GM21526 (cell line): ENCODE measurements around the gene SERPINA12.
A peak's percentile ranks its signal among the peaks of the same experiment; 100 is the strongest.
"Not testable (repeated sequence)": the region's sequence is repeated elsewhere in the genome, so short reads cannot be mapped to it uniquely, and the experiment has no call there.

Source experiments
- ATAC-seq: cut with Tn5 transposase; IDR thresholded peaks from one replicate; pipeline ENCODE4 v1.9.1; 2021; ENCODE audit warnings: moderate library complexity; ENCODE audit not compliant: unreplicated experiment, low FRiP score

Gene SERPINA12

GRCh38 chr14:94498215-94498614 is 11.1 kb downstream of the SERPINA12 start:
- ATAC-seq, result no peak

GRCh38 chr14:94494085-94494484 is 15.2 kb downstream of the SERPINA12 start:
- no peak for ATAC-seq

DNA sequence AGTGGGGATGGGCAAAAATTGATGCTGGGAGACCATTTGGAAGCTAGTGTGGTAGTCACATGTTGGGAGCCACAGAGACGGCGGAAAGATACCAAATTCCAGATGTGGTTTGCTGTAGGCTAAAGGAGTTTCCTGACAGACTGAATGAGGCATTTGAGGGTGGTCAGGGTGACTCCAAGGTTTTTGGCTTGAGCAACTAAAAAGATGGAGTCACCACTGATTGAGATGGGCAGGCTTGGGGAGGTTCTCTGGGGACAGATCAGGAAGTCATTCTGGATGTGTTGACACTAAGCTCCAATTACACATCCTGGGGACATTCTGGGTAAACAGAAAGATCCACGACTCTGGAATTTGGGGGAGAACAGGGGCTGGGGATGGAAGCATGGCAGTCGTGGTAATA is 17.8 kb downstream of the SERPINA12 start:
- ATAC-seq, result no peak

DNA sequence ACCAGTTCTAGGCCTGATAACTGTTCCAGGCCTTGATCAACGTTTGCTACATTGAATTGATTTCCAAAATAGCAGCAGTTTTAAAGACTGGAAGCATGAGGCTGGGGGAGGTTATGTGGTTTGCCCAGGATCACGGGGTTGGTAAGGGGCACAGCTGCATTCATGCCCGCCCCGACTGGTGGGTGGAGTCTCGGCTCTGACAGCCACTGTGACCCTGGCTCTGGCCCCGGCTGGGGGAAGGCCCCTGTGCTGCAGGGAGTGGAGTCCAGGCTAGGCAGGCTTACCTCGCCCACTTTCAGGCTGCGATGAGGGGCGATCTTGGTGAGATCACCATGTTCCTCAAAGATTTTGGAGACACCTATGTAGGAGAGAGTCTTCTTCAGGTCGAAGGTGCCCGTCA is 19.9 kb downstream of the SERPINA12 start:
- no peak for ATAC-seq

- no peak for ATAC-seq
Observed at GRCh38 chr14:94486883-94487282, 22.4 kb downstream of the SERPINA12 start.

DNA sequence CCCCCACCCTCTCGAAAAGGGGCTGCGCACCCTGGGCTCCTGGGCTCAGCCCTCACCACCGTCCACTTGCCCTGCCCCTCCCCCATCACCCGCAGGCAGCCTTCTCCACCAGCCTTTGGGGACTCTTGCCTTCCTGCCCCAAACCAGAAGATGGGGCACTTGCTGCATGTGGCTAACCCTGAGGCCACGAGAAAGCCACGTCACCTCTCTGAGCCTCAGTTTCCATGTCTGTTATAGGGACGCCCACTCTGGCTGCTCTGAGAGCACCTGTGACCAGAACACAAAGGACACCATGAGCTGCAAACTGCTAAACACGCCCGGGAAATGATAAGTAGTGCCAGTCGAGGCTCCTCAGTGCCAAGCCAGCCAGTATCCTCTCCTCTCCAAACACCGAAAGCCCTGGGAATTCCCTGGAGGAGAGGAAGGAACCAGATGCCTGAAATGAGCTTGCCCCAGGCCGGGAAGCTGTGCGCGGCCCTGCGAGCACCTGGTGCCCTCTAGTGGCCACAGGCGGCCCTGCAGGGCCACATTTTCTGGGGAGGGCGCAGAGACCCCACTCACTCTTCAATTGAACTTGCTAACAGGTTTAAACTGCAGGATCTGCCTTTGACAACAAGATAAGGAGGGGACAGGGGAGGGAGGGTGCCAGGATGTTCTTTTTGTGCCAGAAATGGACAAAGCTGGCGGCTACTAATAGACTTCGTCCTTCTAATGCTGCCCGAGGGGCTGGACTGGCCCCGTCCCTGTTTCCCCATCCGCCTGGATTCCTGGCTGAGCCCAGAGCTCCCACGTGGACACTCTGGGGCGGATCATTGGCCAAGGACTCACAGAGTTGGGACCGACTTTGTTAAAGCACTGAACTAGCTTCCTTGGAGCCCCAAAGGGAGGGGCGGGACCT is 23.1 kb downstream of the SERPINA12 start:
- peak; percentile 57 for ATAC-seq

DNA sequence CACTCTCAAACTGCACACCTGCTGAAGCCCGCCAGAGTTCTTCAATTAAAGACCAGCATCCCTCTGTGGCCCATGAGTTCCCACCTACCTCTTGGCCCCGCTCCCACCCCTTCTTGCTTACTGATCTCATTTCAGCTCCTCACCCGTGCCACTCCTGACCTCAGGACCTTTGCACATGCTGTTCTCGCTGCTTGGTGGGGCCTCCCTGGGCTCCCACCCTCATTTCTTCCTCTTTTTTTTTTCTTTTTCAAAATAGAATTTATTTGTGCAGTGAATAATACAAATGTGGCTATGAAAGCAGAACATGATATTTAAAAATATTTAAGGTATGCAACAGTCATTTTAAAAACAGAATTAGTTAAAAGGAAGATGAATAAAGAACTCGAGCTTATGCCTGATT is 24.8 kb downstream of the SERPINA12 start:
- no peak for ATAC-seq

DNA sequence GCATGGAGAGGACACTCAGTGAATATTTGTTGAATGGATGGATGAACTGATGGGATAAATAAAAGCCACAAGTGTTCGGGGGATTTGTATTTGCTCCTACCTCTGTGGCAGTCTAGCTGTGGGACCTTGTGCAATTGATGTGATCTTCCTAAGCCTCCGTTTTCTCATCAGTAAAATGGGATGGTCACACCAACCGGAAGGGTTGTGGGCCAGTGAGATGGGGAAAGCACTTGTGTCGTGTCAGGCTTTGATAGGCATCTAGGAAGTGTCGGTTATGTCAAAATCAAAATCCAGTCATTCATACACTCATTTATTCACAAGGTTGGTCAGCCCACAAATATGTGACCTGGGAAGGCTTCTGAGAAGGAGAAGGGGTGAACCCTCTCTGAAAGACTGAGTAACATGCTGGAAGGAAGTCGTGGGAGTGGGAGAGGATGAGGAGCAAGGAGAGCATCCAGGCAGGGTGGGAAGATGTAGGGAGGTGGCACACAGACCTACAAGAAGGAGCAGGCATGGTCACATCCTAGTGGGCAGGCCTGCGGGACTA is 25.5 kb downstream of the SERPINA12 start:
- ATAC-seq, result no peak

GRCh38 chr14:94483071-94483451 is 26.2 kb downstream of the SERPINA12 start:
- ATAC-seq, result no peak

DNA sequence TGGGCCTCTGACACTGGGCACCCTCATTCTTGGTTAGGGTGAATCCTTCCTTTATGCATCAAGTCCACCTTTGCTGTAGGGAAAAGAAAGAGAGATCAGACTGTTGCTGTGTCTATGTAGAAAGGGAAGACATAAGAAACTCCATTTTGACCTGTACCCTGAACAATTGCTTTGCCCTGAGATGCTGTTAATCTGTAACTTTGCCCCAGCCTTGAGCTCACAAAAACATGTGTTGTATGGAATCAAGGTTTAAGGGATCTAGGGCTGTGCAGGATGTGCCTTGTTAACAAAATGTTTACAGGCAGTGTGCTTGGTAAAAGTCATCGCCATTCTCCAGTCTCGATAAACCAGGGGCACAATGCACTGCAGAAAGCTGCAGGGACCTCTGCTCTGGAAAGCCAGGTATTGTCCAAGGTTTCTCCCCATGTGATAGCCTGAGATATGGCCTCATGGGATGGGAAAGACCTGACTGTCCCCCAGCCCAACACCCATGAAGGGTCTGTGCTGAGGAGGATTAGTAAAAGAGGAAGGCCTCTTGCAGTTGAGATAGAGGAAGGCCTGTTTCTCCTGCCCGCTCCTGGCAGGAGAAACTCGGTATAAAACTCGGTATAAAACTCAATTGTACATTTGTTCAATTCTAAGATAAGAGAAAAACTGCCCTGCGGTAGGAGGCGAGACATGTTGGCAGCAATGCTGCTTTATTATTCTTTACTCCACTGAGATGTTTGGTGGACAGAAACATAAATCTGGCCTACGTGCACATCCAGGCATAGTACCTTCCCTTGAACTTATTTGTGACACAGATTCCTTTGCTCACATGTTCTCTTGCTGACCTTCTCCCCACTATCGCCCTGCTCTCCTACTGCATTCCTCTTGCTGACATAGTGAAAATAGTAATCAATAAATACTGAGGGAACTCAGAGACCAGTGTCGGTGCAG is 26.9 kb downstream of the SERPINA12 start:
- not testable (repeated sequence) for ATAC-seq

- no peak for ATAC-seq
Observed at GRCh38 chr14:94481468-94482131, 27.7 kb downstream of the SERPINA12 start.

- no peak for ATAC-seq
Observed at GRCh38 chr14:94480809-94481208, 28.5 kb downstream of the SERPINA12 start.

DNA sequence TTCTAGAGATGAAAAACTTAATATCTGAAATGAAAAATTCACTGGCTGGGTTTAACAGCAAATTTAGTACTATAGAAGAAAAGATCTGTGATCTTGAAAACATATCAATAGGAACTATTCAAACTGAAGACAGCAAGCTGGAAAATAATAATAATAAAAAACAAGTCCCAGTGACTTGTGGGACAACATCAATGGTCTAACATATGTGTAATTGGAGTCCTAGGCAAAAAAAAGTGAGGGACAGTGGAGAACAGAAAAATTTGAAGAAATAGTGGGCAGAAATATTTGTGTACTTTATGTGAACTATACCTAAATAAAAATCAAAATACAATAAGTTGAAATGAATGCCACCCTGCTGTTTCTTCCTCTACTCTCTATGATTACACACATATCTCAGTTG is 30.8 kb downstream of the SERPINA12 start:
- no peak for ATAC-seq

DNA sequence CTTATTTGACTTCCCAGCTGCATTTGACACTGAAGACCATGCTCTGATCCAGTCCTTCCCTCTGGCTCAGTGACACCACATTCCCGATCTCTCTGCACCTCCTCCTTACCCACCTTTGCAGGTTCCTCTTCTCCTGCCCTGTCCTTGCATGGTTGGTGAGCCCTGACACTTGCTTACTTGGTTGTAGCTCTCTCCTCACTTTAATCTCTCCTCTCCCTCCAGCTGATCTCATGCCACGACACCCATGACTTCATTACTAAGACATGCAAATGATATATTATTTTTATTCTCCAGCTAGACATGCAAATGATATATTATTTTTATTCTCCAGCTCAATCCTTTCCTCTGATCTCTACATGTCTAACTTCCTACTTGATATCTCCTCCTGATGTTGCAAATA is 33.2 kb downstream of the SERPINA12 start, which contains the start of gene SERPINA9:
Gene SERPINA9 (minus strand): TSS at position 175 of the 400 bp plus-strand sequence. CDS start 6,357 bp downstream, outside the sequence.
- no peak for ATAC-seq

DNA sequence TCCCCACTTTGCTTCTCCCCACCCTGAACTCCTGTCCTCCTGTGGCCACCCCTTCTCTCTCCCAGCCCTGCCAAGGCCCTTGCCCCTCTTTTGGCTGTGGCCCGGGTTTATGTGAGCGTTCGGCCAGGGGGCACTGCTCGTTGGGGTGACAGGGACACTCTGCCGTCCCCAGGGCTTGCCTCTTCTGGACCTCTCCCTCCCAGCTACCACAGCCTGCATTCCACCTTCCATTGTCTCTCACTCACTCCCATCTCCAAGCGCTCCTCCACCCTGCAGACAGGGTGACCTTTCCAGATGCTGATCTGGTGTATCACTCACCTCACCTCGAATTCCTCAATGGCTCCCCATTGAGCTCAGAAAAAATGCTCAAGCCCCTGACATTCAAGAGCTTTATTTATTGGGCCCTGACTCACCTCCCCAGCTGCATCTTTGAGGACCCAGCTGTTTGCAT is 34.7 kb downstream of the SERPINA12 start:
- ATAC-seq, result no peak

GRCh38 chr14:94473666-94474410 is 35.4 kb downstream of the SERPINA12 start:
- ATAC-seq, result no peak

DNA sequence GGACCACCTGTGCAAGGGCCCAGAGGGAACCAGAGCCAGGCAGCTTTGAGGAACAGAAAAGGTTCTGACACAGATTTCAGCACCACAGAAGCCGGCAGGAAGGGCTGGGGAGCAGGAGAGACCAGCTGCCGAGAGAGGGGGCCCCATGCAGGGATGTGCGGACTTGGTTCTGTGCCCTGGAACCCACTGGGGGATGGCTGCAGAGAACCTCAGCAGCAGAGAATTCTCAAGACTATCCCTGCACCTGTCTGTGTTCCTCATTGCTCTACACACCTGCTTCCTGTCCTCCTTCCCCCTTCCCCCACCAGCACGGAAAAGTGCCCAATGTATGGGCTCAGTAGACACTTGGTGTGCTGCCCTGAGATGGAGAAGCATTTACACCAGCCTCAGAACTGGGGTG is 36.4 kb downstream of the SERPINA12 start:
- no peak for ATAC-seq

- no peak for ATAC-seq
Observed at GRCh38 chr14:94471045-94471444, 38.2 kb downstream of the SERPINA12 start.

DNA sequence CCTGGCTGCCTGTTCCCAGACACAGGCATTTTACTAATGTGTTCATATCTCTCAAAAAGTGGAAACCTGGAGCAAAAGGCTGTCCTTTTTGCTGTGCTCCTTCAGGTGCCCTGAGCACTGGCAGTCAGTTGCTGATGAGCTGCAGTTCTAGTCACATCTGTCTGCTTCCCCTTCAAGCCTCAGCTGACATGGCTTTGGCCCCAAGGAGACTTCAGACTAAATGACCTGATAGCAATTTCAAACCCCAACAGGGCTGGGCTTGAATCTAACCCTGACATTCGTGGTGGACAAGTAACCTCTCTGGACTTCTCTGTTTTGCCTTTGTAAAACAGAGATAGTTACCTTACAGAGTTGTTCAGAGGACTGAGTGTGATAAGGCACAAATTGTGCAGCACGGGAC is 39.0 kb downstream of the SERPINA12 start:
- ATAC-seq, result no peak

DNA sequence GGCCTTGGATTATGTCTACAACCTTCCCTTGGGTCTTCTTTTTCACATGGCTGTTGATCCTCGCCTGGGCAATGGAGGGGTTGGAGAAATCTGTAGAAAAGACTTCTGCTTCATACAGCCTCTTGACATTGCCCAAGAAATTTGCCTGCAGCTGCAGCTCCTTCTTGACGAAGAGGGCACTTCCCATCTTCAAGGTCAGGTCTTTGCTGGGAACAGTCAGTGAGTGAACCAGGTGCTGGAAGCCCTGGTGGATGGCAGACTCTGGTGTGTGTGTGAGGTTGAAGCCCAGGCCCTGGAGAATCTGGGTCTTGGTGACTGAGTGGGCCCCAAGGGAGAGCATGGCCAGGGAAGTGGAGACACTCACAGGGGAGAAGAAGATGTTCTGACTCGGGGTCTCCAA is 40.0 kb downstream of the SERPINA12 start:
- no peak for ATAC-seq
